Loucy (cell line): Measurements from ENCODE around the gene LDLRAD4.

ENCODE experiments used
- CTCF ChIP-seq: fragments of 200-600 bp; sonication (generic); conservative IDR thresholded peaks from 2 replicates; pipeline ENCODE4 v1.5.1; 2014; ENCODE audit warnings: mild to moderate bottlenecking, antibody characterized with exemption, low read length
- EZH2phosphoT487 ChIP-seq: fragments of 200-600 bp; IDR thresholded peaks from 2 replicates; pipeline ENCODE4 v1.6.1; 2018; ENCODE audit warnings: antibody characterized with exemption, mild to moderate bottlenecking, moderate library complexity, borderline replicate concordance

- TF ChIP-seq EZH2phosphoT487 = no peak
- no peak for TF ChIP-seq CTCF
Measured at GRCh38 chr18:13449651-13450050, 231.1 kb downstream of the LDLRAD4 start.
